AG08395 (cell line): ENCODE data around the gene NPHP1.
"Not testable (repeated sequence)": the region's sequence is repeated elsewhere in the genome, so short reads cannot be mapped to it uniquely, and the experiment has no call there.

ENCODE experiments used
- DNase-seq: peaks from one replicate; pipeline ENCODE4 v3.0.0; 2012; ENCODE audit warnings: mixed read lengths, low spot score

Gene NPHP1

DNA sequence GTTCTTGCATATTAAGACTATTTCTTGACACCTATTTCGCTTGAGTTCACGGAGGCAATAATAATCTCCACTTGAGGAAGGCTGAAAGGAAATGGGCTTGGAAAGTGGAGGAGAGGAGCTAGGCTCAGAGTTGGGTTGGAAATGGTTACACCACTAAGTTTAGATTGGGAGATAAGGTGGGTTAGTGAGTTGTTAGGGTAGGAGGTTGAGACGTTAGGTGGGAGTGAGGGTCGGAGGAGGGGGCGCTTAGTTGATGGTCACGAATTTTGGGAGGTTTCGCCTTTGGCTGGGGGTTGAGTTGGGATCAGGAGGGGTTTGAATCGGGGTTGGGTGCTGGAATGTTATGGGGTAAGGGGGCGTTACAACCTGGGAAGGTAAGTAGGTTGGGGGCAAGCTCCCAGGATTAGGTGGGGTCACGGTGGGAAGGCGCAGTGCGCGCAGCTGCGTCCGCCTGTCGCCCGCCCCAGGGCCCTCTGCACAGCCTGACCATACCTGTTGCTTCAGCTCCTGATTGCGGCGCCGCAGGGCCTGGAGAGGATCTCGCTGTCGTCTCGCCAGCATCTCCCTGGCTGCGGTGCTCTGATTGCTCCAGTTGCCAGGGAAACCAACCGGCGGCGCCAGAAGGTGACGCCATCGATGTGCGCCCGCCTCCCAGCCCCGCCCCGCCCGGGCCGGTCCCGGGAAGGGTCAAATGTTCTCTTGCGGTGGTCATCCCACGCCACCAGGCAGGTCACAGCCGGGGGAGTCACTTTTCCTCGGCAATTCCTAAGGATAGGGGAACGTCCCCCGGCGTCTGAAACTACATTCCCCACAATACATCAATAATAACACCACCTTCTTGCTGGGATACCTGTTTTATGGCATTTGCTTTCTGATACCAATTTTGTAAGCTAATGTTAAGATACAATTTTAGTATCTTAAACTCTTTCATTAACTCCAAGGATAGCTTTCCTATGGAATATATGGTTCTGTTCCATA, at the start of gene NPHP1:
Gene NPHP1 (minus strand): TSS at position 606 of the 978 bp plus-strand sequence. CDS start 45 bp downstream, at position 561.
- DNase-seq = peak; percentile 89

DNA sequence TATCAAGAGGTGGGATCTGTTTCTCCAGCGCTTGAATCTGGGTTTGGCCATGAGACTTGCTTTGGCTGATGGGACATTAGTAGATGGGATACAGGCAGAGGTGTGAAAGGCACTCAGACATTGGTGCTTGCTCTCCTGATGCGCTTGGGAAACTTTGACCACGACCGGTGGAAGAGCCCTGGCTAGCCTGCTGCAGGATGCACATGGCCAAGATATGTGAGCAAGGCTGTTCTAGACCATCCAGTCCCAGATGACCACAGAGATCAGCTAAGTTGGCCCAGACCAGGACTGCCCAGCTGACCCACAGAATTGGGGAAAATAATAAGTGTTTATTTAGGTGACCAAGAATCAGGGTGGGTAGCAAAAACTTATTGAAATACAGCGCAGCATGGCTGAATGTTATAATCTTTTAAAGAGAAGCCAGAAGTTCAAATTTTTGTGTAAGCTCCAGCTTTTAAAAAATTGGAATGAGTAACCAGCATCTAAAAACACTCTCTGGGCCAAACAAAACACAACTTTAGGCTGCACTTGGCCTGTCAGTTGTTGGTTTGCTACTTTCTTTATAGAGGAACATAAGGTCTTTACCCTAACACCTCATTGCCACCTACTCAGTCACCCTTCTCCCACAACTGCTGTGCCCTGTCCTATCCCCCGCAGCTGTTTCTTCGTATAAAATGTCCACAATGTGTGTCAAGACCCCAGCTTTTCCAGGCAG, 43.4 kb upstream of the NPHP1 start:
- not testable (repeated sequence) for DNase-seq

GRCh38 chr2:110245488-110246435, 40.9 kb upstream of the NPHP1 start:
- not testable (repeated sequence) for DNase-seq

DNA sequence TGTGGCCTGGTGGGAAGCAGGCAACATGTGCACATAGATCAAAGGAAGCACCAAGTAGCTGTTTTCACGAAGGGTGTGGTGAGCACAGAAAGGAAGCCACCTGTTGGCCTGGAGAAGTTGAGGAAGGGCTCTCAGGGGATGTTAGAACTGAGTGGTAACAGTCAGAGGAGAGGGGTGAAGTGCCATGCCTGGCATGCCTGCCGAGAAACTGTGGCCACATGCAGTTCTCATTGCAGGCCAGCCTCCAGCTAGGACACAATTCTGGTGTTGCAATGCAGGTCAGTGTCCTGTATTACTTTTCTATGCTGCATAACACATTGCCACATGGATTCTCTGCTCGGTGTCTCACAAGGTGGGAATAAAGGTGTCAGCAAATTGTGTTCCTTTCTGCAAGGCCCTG, 38.5 kb upstream of the NPHP1 start:
- DNase-seq = not testable (repeated sequence)

DNA sequence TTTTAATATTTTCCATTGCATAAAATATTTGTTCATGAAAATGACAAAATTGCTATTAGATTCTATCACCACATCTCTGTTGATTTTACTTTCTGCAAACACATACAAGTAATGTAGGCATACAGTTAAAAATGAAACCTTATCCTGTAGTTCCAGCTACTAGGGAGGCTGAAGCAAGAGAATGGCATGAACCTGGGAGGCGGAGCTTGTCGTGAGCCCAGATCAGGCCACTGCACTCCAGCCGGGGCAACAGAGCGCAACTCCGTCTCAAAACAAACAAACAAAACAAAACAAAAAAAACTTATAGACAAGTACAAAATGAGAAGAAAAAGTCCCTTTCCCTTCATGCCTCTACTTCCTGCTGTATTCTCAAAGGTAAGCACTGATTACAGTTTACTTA, 29.7 kb upstream of the NPHP1 start:
- DNase-seq = not testable (repeated sequence)

DNA sequence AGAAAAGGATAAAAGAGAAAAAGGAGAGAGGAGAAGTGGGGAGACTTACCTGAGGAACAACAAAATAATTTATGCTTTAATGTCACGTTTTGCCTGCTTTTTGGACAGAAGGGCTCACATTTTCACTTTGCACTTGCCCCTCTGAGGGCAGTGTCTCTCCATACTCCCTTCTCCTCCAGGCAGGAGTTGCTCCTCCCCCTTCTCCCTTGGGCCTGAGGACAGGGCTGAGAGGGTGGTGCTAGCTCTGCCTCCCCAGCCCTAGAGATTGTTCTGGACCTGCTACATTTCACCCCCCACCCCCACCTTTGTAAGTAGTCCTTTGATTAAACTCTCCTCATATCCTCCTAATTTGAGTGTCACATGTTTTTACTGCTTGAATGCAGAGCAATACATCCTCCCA, 25.1 kb upstream of the NPHP1 start:
- not testable (repeated sequence) for DNase-seq

- DNase-seq = not testable (repeated sequence)
Measured at GRCh38 chr2:110222626-110223025, 17.8 kb upstream of the NPHP1 start.

GRCh38 chr2:110221938-110222337, 17.1 kb upstream of the NPHP1 start:
- DNase-seq = no peak

- DNase-seq = no peak
Measured at GRCh38 chr2:110220190-110220564, 15.4 kb upstream of the NPHP1 start.

DNA sequence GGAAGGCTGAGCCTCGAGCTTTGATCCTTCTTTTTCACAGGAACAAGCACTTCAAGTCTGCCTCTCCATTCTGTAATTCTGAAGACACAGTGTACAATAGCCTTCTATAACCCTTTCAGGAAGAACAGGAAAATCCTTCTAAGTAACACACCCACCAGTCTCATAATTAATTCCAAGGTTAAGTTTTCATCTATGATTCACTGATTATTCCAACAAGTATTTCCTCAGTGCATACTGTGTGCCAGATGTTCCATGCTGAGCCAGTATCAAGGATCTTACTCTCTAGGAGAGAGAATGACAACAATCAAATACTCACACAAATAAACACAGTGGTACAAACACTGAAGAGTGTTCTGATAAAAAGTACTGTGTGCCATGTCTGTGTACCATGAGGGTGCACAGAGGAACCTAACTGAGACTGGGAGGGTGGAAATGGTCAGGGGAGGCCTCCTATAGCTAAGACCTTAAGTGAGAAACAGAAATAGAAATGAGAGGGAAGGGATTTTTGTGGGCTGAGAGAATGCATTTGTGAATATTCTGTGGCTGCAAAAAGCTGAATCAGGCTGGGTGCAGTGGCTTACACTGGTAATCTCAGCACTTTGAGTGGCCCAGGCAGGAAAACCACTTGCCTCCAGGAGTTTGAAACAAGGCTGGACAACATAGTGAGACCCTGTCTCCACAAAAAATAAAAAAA, 14.8 kb upstream of the NPHP1 start:
- peak; percentile 15 for DNase-seq

DNA sequence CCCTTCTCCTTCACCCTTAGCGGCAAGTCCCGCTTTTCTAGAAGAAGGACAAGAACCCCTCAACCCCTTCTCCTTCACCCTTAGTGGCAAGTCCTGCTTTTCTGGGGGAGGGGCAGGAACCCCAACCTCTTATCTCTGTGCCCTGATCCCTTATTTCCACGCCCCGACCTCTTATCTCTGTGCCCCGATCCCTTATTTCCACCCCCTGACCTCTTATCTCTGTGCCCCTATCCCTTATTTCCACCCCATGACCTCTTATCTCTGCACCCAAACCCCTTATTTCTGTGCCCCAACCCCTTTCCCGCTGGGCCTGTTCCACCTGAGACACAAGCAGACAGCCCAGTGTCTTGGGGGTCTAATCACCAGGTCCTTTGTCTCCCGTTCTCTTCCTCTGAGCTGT, 14.1 kb upstream of the NPHP1 start:
- DNase-seq = not testable (repeated sequence)

DNA sequence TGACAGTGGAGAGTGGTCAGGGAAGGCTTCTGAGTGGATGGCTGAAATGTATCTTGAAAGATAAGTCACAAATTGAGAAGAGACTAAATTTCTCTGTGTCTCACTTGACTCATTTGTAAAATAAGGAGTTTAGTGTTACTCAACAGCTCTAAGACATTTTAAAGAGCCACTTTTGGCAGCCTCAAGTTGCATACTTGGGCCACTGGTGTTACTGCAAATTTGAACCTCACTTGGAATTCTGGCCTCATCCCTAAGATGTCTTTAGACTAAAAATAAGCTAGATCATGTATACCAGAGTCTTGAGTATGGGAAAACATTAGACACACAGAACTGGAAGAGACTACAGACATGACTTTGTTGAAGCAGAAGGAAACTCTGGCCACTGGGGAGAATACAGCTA, 12.0 kb upstream of the NPHP1 start:
- DNase-seq = no peak

GRCh38 chr2:110216199-110216598, 11.4 kb upstream of the NPHP1 start:
- no peak for DNase-seq

- DNase-seq = no peak
Measured at GRCh38 chr2:110215566-110216158, 10.8 kb upstream of the NPHP1 start.

GRCh38 chr2:110215091-110215490, 10.3 kb upstream of the NPHP1 start:
- DNase-seq = no peak

- not testable (repeated sequence) for DNase-seq
Measured at GRCh38 chr2:110213522-110213921, 8.7 kb upstream of the NPHP1 start.

GRCh38 chr2:110211938-110212858, 7.4 kb upstream of the NPHP1 start, which contains the start of gene MTLN:
Gene MTLN, minus strand, starts transcription at chr2:110212547. Its CDS starts 22 bp downstream, at chr2:110212525.
- DNase-seq = peak; percentile 38

- no peak for DNase-seq
Measured at GRCh38 chr2:110205660-110206455, 1.0 kb upstream of the NPHP1 start.

DNA sequence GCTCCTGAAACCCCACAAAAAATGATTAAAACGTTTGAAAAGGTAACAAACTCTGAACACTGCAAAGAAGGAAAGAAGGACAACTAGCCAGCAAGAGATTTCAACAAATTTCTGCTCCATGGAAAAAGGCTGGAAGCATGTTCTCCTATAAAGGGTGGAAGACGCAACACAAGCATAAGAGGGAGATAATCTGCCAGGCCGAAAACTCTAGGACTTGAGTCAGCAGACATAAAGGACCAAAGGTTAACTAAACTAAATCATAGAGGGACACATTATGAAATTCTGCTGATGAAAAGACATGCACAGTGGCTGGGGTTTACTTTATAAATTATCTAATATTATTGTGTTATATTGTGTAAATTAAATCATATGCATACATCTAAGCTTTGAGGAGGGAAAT, 6.8 kb downstream of the NPHP1 start:
- DNase-seq = no peak
